Left ventricle myocardium superior (tissue), 1 donor: ENCODE data around the gene DOCK3. TPM values are rescaled to one million over a fixed set of nuclear protein-coding genes. Genes with fewer than 3 reads are reported as not detected.
"Not testable (repeated sequence)": the region's sequence is repeated elsewhere in the genome, so short reads cannot be mapped to it uniquely, and the experiment has no call there.

ENCODE experiments used
- ATAC-seq: fragments of 200-7000 bp; cut with Tn5 transposase; one replicate; pipeline ENCODE4 v1.9.1; 2020; ENCODE audit warnings: mild to moderate bottlenecking, moderate library complexity
- DNase-seq: peaks from one replicate; pipeline ENCODE4 v3.0.0-alpha.2; 2020
- intact Hi-C: fragments of 100-400 bp; cut with micrococcal nuclease; formaldehyde crosslinking; loops from one replicate; pipeline ENCODE4 v1.11.0; 2022
- total RNA-seq: library from RNA; stranded (reverse); fragmentation: NEBNext Ultra II Directional; extraction: Animal tissue kit (Norgen Biotek cat#: 25700); gene quantifications from one replicate; pipeline ENCODE4 v1.2.1, GENCODE V29; 2021
- donor health status: DM: no; HTN: yes; CAD: no; lungs with severe emphysema.

Gene DOCK3
- total RNA-seq, 1 donor from 2014 or later: 3.8 TPM

GRCh38 chr3:50932918-50933317 is 258.2 kb downstream of the DOCK3 start:
- ATAC-seq, DNase-seq, intact Hi-C loops: not testable (repeated sequence)

GRCh38 chr3:50936389-50936788 is 261.7 kb downstream of the DOCK3 start:
- no peak for DNase-seq
- intact Hi-C loops: no loop called here
- no peak for ATAC-seq

- intact Hi-C loops: no loop called here
- DNase-seq (no peak), ATAC-seq (no peak)
These were observed 272.7 kb downstream of the DOCK3 start for GRCh38 chr3:50947419-50947818.

DNA sequence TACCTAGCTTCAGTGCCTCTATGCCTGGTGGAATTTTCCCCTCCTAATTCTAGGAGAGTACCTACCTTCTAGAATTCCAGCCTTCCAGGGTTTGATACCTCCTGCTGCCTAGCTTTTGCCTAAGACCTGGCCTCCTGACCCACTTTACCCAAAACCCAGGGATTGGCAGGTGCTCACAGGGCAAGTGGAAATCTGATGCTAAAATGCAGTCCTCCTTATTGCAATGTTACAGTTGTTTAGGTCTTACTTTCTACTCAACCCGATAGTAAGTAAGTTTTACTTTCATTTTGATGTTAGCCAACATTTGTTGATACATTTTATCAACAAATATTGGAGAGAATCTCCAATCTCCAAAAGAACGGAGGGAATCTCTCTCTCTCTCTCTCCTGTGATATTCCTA is 275.9 kb downstream of the DOCK3 start:
- DNase-seq (no peak), ATAC-seq (no peak)
- intact Hi-C loops: no loop called here

DNA sequence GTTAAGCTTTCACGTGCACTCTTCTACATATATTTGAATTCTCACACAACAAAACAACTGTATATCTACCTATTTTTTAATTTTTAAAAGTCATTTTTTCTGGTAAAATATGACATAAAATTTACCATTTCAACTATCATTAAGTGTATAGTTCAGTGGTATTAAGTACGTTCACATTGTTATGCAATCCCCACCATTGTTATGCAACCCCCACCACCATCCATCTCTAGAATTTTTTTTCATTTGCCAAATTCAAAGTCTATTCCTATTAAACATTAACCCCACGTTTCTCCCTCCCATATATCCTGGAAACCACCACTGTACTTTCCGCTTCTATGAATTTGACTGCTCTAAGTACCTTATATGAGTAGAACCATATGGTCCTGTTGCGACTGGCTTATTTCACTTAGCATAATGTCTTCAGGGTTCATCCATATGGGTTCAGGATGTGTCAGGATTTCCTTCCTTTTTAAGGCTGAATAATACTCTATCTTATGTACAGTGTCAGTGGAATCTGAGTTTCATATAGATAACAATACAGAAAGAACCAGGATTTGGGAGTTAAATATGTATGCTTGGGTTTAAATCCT is 279.2 kb downstream of the DOCK3 start:
- ATAC-seq (no peak), DNase-seq (no peak)
- intact Hi-C loops: no loop called here

- DNase-seq (no peak), ATAC-seq (no peak)
- intact Hi-C loops: no loop called here
These were observed 286.7 kb downstream of the DOCK3 start for GRCh38 chr3:50961386-50961785.

DNA sequence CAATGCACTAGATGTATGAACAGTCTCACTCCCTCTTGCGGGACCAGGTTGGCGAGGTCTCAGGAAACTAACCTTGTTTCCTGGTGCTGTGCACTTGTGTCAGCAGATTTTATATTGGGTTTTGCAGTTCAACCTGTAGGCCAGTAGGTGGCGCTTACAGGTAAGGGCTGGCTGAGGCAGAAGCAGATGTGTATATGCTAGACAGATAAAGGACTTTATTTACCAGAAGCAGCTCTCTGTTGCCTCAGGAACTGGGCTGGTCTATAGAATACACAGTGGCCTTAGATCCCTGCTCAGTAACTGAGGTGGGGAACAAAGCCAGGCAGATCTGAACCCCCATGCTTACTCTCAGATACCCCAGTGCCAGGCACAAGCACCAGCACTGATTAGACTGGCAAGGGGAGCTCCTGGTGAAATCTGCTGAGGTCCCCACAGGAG is 296.8 kb downstream of the DOCK3 start:
- peak; percentile 51 for ATAC-seq
- intact Hi-C loops: no loop called here
- no peak for DNase-seq

DNA sequence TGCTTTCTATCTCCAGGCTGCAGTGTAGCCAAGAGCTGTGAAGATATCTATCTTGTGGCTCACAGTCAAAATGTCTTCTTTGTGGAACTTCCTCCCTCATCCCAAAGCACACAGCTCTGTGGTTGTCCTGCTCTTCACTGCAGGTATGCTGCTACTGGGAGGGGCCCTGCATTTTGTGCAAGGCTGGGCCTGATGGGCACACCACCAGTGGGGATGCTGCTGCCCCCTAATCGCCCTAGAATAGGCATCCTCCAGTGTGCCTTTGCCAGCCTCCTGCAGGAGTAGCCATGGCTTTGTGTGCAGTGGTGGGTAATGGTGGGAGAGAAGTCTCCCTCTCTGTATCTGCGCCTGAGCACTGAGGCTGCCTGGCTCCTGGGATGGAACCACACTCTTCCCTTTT is 297.3 kb downstream of the DOCK3 start:
- intact Hi-C loops: no loop called here
- ATAC-seq (no peak), DNase-seq (no peak)

GRCh38 chr3:50978586-50978985 is 303.9 kb downstream of the DOCK3 start:
- DNase-seq, intact Hi-C loops, ATAC-seq: not testable (repeated sequence)

DNA sequence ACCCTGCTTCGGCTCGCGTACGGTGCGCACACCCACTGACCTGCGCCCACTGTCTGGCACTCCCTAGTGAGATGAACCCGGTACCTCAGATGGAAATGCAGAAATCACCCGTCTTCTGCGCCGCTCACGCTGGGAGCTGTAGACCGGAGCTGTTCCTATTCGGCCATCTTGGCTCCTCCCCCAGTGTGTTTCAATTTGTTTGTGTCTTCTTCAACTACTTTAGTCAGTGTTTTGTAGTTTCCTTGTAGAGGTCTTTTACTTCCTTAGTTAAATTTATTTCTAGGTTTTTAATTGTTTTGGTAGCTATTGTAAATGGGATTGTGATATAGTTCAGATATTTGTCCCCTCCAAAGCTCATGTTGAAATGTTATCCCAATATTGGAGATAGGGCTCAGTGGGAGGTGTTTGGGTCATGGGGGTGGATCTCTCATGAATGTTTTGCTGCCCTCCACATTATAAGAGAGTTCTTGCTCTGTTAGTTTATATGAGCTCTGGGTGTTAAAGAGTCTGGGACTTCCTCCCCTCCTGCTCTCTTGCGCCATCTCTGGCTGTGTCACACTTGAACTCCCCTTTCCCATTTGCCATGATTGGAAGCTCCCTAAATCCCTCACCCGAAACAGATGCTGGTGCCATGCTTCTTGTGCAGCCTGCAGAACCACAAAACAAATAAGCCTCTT is 304.4 kb downstream of the DOCK3 start:
- no peak for DNase-seq
- intact Hi-C loops: no loop called here
- ATAC-seq: no peak

DNA sequence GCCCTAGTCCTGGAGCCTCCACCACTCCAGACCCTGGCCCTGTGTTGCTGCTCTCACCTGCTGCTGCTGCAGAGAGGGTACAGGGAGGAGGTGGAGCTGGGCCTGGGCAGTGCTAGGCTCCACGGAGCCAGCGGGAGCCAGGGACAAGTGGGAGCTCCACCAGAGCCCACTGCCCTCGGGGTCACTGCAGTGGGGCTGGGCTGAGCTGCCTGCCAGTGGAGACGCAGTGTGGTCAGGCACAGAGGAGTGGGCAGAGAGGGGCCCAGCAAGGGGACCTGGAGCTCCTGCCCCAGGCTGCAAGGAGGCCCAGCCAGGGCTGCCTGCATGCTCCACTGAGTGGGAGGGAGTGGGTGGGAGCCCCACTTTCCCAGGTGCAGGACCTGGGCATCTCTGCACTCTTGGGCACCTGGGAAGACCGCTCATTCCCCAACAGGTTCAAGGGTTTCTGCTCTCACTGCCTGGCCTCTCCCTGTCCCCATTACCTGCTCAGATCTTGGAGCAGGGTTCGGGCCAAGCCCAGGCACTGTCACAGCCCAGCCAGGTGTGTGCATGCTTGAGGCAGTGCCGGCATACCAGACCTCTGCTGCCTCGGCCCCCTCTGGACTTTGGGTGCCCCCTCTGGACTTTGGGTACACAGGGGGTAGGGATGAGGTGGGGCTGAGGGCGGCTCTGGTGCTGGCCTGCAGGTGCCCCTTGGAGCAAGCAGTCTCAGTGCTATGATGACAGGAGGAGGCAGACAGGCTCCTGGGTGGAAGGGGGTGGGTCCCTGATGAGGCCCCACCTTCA is 308.0 kb downstream of the DOCK3 start:
- intact Hi-C loops: no loop called here
- no peak for ATAC-seq
- DNase-seq: no peak

DNA sequence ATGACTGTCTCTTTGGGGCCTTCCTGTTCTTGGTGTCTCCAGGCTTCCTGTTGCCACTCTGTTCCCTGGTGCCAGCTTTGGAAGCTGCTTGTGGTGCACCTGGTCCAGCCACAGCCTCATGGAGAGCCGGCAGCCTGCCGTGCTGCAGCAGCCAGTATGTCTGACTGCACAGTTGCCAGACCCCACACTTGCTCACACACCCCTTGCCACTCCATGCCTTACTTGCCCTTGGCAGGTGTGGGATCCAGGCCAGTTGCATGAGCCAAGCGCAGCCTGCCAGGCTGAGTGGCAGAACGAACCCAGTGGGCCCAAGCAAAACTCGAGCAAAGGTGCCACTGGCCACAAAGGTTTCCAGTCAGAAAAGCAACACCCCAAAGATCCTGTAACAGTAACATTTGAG is 309.2 kb downstream of the DOCK3 start:
- intact Hi-C loops: no loop called here
- DNase-seq (no peak), ATAC-seq (peak; percentile 56)

GRCh38 chr3:50985893-50986292 is 311.2 kb downstream of the DOCK3 start:
- DNase-seq (no peak), ATAC-seq (no peak)
- intact Hi-C loops: no loop called here

GRCh38 chr3:50986726-50987125 is 312.0 kb downstream of the DOCK3 start:
- DNase-seq (no peak), ATAC-seq (no peak)
- intact Hi-C loops: no loop called here

- ATAC-seq: no peak
- intact Hi-C loops: no loop called here
- DNase-seq: no peak
These were observed 319.8 kb downstream of the DOCK3 start for GRCh38 chr3:50994537-50994936.

GRCh38 chr3:50995085-50995824 is 320.5 kb downstream of the DOCK3 start:
- intact Hi-C loops: no loop called here
- ATAC-seq (no peak), DNase-seq (no peak)

DNA sequence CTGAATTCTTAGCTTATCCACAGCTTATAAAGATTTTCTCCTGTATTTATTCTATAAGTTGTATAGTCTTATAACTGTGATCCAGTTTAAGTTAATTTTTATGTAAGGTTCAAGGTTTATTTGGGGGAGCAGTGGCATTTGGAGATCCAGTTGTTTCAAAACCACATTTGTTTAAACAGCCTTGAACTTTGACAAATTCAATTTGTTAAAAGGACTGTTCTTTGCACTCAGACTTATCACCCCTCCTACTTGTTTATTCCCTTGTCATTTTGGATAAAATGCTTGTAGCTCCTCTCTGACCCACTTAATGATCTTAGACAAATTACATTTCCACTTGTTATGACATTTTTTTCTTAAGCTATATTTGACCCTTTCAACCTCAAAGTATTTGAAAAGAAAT is 327.8 kb downstream of the DOCK3 start:
- DNase-seq: no peak

GRCh38 chr3:51004235-51004634 is 329.5 kb downstream of the DOCK3 start:
- no peak for ATAC-seq

More for the DNA sequence above, 327.8 kb downstream of the DOCK3 start:
- intact Hi-C loops: no loop called here
- ATAC-seq: no peak

GRCh38 chr3:51024121-51024520 is 349.4 kb downstream of the DOCK3 start:
- ATAC-seq (no peak), DNase-seq (no peak)
- intact Hi-C loops: no loop called here

More at GRCh38 chr3:51004235-51004634, 329.5 kb downstream of the DOCK3 start:
- intact Hi-C loops: no loop called here
- no peak for DNase-seq
